CD4-positive, CD25-positive, alpha-beta regulatory T cell (primary cell): ENCODE data around the gene FOXF2. TPM values are rescaled to one million over a fixed set of nuclear protein-coding genes. Genes with fewer than 3 reads are reported as not detected.
A peak's percentile ranks its signal among the peaks of the same experiment; 100 is the strongest.

Source experiments
- ATAC-seq, 2 donors: fragments of 150-1000 bp; cut with Tn5 transposase; one replicate each; pipeline ENCODE4 v1.10.0; 2021; ENCODE audit warnings: low read depth in 2 of 2, moderate number of reproducible peaks in 2 of 2, moderate library complexity in 1 of 2
- DNase-seq, 3 donors: peaks; one replicate each; pipeline versions ENCODE4 v3.0.0 to v3.0.0-alpha.2; 2012 to 2022; ENCODE audit warnings: mixed read lengths in 1 of 3
- H3K27ac ChIP-seq: one replicate; pipeline ENCODE4 v1.7.0; 2013; ENCODE audit warnings: mild to moderate bottlenecking, low read length; ENCODE audit not compliant: insufficient read depth, poor library complexity, severe bottlenecking
- H3K27me3 ChIP-seq: one replicate; pipeline ENCODE4 v1.7.0; 2013; ENCODE audit warnings: low read length; ENCODE audit not compliant: control insufficient read depth, insufficient read depth
- H3K36me3 ChIP-seq: one replicate; pipeline ENCODE4 v1.7.0; 2013; ENCODE audit warnings: mild to moderate bottlenecking, low read length, moderate library complexity; ENCODE audit not compliant: control insufficient read depth, insufficient read depth
- H3K4me1 ChIP-seq: 2 replicates; pipeline ENCODE4 v1.7.0; 2013; ENCODE audit warnings: mild to moderate bottlenecking, low read length; ENCODE audit not compliant: insufficient read depth, control insufficient read depth, poor library complexity, severe bottlenecking
- H3K4me3 ChIP-seq: one replicate; pipeline ENCODE4 v1.7.0; 2013; ENCODE audit warnings: low read depth, mild to moderate bottlenecking, low read length, moderate library complexity
- H3K9me3 ChIP-seq, 2 experiments: 1 replicate in 1 of 2; 2 replicates in 1 of 2; pipeline ENCODE4 v1.7.0; 2013; ENCODE audit warnings: low read length in 2 of 2, mild to moderate bottlenecking in 1 of 2, moderate library complexity in 1 of 2; ENCODE audit not compliant: control insufficient read depth in 2 of 2
- H3K27ac Mint-ChIP-seq, 3 donors: one replicate each; pipeline ENCODE4 v1.8.0; 2020 to 2022; ENCODE audit warnings: mild to moderate bottlenecking in 3 of 3, mixed read lengths in 3 of 3, moderate library complexity in 2 of 3
- H3K27me3 Mint-ChIP-seq: one replicate; pipeline ENCODE4 v1.8.0; 2022; ENCODE audit warnings: mild to moderate bottlenecking, mixed read lengths
- H3K36me3 Mint-ChIP-seq: one replicate; pipeline ENCODE4 v1.8.0; 2020; ENCODE audit warnings: mixed read lengths
- H3K4me1 Mint-ChIP-seq, 4 donors: one replicate each; pipeline ENCODE4 v1.8.0; 2020 to 2022; ENCODE audit warnings: mixed read lengths in 4 of 4, mild to moderate bottlenecking in 1 of 4
- H3K4me3 Mint-ChIP-seq, 4 donors: one replicate each; pipeline ENCODE4 v1.8.0; 2020 to 2022; ENCODE audit warnings: mild to moderate bottlenecking in 4 of 4, mixed read lengths in 4 of 4, moderate library complexity in 3 of 4
- H3K9me3 Mint-ChIP-seq, 7 donors: one replicate each; pipeline ENCODE4 v1.8.0; 2020 to 2022; ENCODE audit warnings: mixed read lengths in 7 of 7, mild to moderate bottlenecking in 3 of 7, moderate library complexity in 2 of 7
- polyA plus RNA-seq, 4 donors: library from polyadenylated mRNA; unstranded; fragments of 300-500 nt; fragmentation: Illumina TruSeq; gene quantifications; one replicate each; pipeline ENCODE4 v1.2.3, GENCODE V29; 2021
- total RNA-seq: library from RNA; stranded (reverse); gene quantifications from one replicate; pipeline ENCODE4 v1.2.3, GENCODE V29; 2022

The FOXF2 gene
- total and polyA plus RNA-seq, 5 donors from 2014 or later = not detected

- no peak overlapping the region for H3K27ac Mint-ChIP-seq
- H3K4me1 Mint-ChIP-seq = peaks cover 0 to 33% (median 15%) of the 10 kb centered on the region in 4 donors
- no peak overlapping the region for H3K4me3 ChIP-seq
- no peaks in the 10 kb centered on the region for H3K36me3 ChIP-seq
- peaks cover 69% of the 10 kb centered on the region for H3K27me3 Mint-ChIP-seq
- no peaks in the 10 kb centered on the region for H3K9me3 ChIP-seq
- no peak overlapping the region for H3K27ac ChIP-seq
- no peaks in the 10 kb centered on the region for H3K36me3 Mint-ChIP-seq
- peaks cover 38% of the 10 kb centered on the region for H3K4me1 ChIP-seq
- ATAC-seq = no peak
- peaks cover 40% of the 10 kb centered on the region for H3K27me3 ChIP-seq
- H3K4me3 Mint-ChIP-seq = peak overlapping the region in 2 of 4 donors; percentile 59 to 66
- peaks cover 0 to 5% (median 0%) of the 10 kb centered on the region in 7 donors for H3K9me3 Mint-ChIP-seq
- peak in 1 of 3 donors; percentile 37 for DNase-seq
Measured at GRCh38 chr6:1379017-1379787, 10.2 kb upstream of the FOXF2 start.

- Mint-ChIP-seq H3K4me1 (peaks cover 0 to 36% (median 15%) of the 10 kb centered on the region in 4 donors), H3K27ac (no peak overlapping the region), H3K27me3 (peaks cover 71% of the 10 kb centered on the region), H3K36me3 (no peaks in the 10 kb centered on the region), H3K4me3 (peak overlapping the region in 2 of 4 donors; percentile 24 to 66), H3K9me3 (peaks cover 0 to 5% (median 0%) of the 10 kb centered on the region in 7 donors)
- Histone ChIP-seq H3K27ac (no peak overlapping the region), H3K4me1 (peaks cover 38% of the 10 kb centered on the region), H3K27me3 (peaks cover 36% of the 10 kb centered on the region), H3K4me3 (no peak overlapping the region), H3K36me3 (no peaks in the 10 kb centered on the region), H3K9me3 (no peaks in the 10 kb centered on the region)
- no peak for DNase-seq
- no peak for ATAC-seq
Measured at GRCh38 chr6:1379788-1380147, 9.6 kb upstream of the FOXF2 start.

GRCh38 chr6:1380625-1381427, 8.6 kb upstream of the FOXF2 start:
- no peak overlapping the region for H3K27ac Mint-ChIP-seq
- Histone ChIP-seq H3K4me1 (peaks cover 38% of the 10 kb centered on the region), H3K27me3 (peaks cover 37% of the 10 kb centered on the region), H3K4me3 (no peak overlapping the region), H3K27ac (no peak overlapping the region), H3K36me3 (no peaks in the 10 kb centered on the region), H3K9me3 (no peaks in the 10 kb centered on the region)
- no peaks in the 10 kb centered on the region for H3K36me3 Mint-ChIP-seq
- H3K4me3 Mint-ChIP-seq = peak overlapping the region; percentile 6 to 78 (median 46)
- H3K9me3 Mint-ChIP-seq = peaks cover 0 to 5% (median 0%) of the 10 kb centered on the region in 7 donors
- ATAC-seq (no peak), DNase-seq (no peak)
- peaks cover 77% of the 10 kb centered on the region for H3K27me3 Mint-ChIP-seq
- H3K4me1 Mint-ChIP-seq = peaks cover 5 to 43% (median 17%) of the 10 kb centered on the region in 4 donors

- peaks cover 38% of the 10 kb centered on the region for H3K4me1 ChIP-seq
- H3K27me3 Mint-ChIP-seq = peaks cover 77% of the 10 kb centered on the region
- H3K4me3 ChIP-seq = no peak overlapping the region
- H3K27ac Mint-ChIP-seq = no peak overlapping the region
- ATAC-seq (peak in 1 of 2 donors; percentile 32), DNase-seq (peak in 2 of 3 donors; percentile 13 to 41)
- no peaks in the 10 kb centered on the region for H3K36me3 Mint-ChIP-seq
- H3K27me3 ChIP-seq = peaks cover 37% of the 10 kb centered on the region
- H3K9me3 ChIP-seq = no peaks in the 10 kb centered on the region
- H3K36me3 ChIP-seq = no peaks in the 10 kb centered on the region
- H3K4me1 Mint-ChIP-seq = peaks cover 5 to 47% (median 17%) of the 10 kb centered on the region in 4 donors
- H3K4me3 Mint-ChIP-seq = peak overlapping the region in 2 of 4 donors; percentile 66 to 78
- no peak overlapping the region for H3K27ac ChIP-seq
- peaks cover 0 to 5% (median 0%) of the 10 kb centered on the region in 7 donors for H3K9me3 Mint-ChIP-seq
Measured at GRCh38 chr6:1381481-1382330, 7.7 kb upstream of the FOXF2 start.

- Histone ChIP-seq H3K36me3 (no peaks in the 10 kb centered on the region), H3K27ac (no peak overlapping the region), H3K27me3 (peaks cover 40% of the 10 kb centered on the region), H3K4me1 (peaks cover 38% of the 10 kb centered on the region), H3K4me3 (no peak overlapping the region), H3K9me3 (no peaks in the 10 kb centered on the region)
- Mint-ChIP-seq H3K4me3 (peak overlapping the region in 3 of 4 donors; percentile 19 to 74 (median 62)), H3K36me3 (no peaks in the 10 kb centered on the region), H3K4me1 (peaks cover 5 to 47% (median 19%) of the 10 kb centered on the region in 4 donors), H3K27me3 (peaks cover 79% of the 10 kb centered on the region), H3K9me3 (peaks cover 0 to 5% (median 0%) of the 10 kb centered on the region in 7 donors), H3K27ac (no peak overlapping the region)
- ATAC-seq (no peak), DNase-seq (no peak)
Measured at GRCh38 chr6:1382331-1382882, 7.0 kb upstream of the FOXF2 start.

- no peaks in the 10 kb centered on the region for H3K36me3 ChIP-seq
- H3K27me3 Mint-ChIP-seq = peaks cover 78% of the 10 kb centered on the region
- ATAC-seq = no peak
- H3K4me3 ChIP-seq = no peak overlapping the region
- H3K9me3 Mint-ChIP-seq = peaks cover 0 to 5% (median 0%) of the 10 kb centered on the region in 7 donors
- no peak overlapping the region for H3K27ac ChIP-seq
- H3K27ac Mint-ChIP-seq = no peak overlapping the region
- peaks cover 5 to 47% (median 20%) of the 10 kb centered on the region in 4 donors for H3K4me1 Mint-ChIP-seq
- no peak overlapping the region for H3K4me3 Mint-ChIP-seq
- peaks cover 36% of the 10 kb centered on the region for H3K4me1 ChIP-seq
- DNase-seq = no peak
- no peaks in the 10 kb centered on the region for H3K9me3 ChIP-seq
- H3K36me3 Mint-ChIP-seq = no peaks in the 10 kb centered on the region
- peaks cover 36% of the 10 kb centered on the region for H3K27me3 ChIP-seq
Measured at GRCh38 chr6:1382883-1383728, 6.3 kb upstream of the FOXF2 start.
